CD14-positive monocyte (primary cell): ENCODE data around the gene MSRB3. TPM values are rescaled to one million over a fixed set of nuclear protein-coding genes. Genes with fewer than 3 reads are reported as not detected.

Experiments used
- DNase-seq, 3 donors: peaks; one replicate each; pipeline ENCODE4 v3.0.0-alpha.2; 2011 to 2022
- H2AFZ ChIP-seq: 2 replicates; pipeline ENCODE4 v1.6.0; 2012; ENCODE audit warnings: mild to moderate bottlenecking, low read depth, low read length, inconsistent platforms; ENCODE audit not compliant: insufficient read depth, poor library complexity, severe bottlenecking
- H3K27ac ChIP-seq, 2 donors: 1 replicate in 1 of 2; 2 replicates in 1 of 2; pipeline ENCODE4 v1.5.1; 2012 to 2013; ENCODE audit warnings: low read length in 2 of 2, control low read depth in 1 of 2, inconsistent platforms in 1 of 2, low read depth in 1 of 2, mild to moderate bottlenecking in 1 of 2
- H3K27me3 ChIP-seq, 2 donors: one replicate each; pipeline versions ENCODE4 v1.6.0 to v1.6.1; 2011 to 2013; ENCODE audit warnings: low read length in 2 of 2; ENCODE audit not compliant: control insufficient read depth in 2 of 2, insufficient read depth in 2 of 2
- H3K36me3 ChIP-seq, 2 donors: replicated peaks in 1 of 2; 1 replicate in 1 of 2; 2 replicates in 1 of 2; pipeline versions ENCODE4 v1.5.1 to v1.6.1; 2012 to 2013; ENCODE audit warnings: low read length in 2 of 2, control low read depth in 1 of 2, inconsistent platforms in 1 of 2, mild to moderate bottlenecking in 1 of 2; ENCODE audit not compliant: insufficient read depth in 2 of 2, control insufficient read depth in 1 of 2
- H3K4me1 ChIP-seq, 2 donors: 1 replicate in 1 of 2; 2 replicates in 1 of 2; pipeline versions ENCODE4 v1.5.1 to v1.6.1; 2012 to 2013; ENCODE audit warnings: low read length in 2 of 2, control low read depth in 1 of 2, inconsistent platforms in 1 of 2, mild to moderate bottlenecking in 1 of 2, moderate library complexity in 1 of 2; ENCODE audit not compliant: insufficient read depth in 2 of 2, control insufficient read depth in 1 of 2
- H3K4me2 ChIP-seq: replicated peaks from 2 replicates; pipeline ENCODE3; 2012; ENCODE audit warnings: low read length, moderate library complexity, mild to moderate bottlenecking; ENCODE audit not compliant: poor library complexity, severe bottlenecking; ENCODE audit errors: extremely low read depth
- H3K4me3 ChIP-seq, 3 experiments: fragments of 200-600 bp in 1 of 3; sonication (generic) in 1 of 3; replicated peaks in 1 of 3; 1 replicate in 2 of 3; 2 replicates in 1 of 3; pipeline ENCODE4 v1.5.1; 2011 to 2013; ENCODE audit warnings: low read length in 3 of 3, mild to moderate bottlenecking in 3 of 3, control low read depth in 2 of 3, low read depth in 2 of 3, inconsistent platforms in 1 of 3, moderate library complexity in 1 of 3
- H3K79me2 ChIP-seq: 2 replicates; pipeline ENCODE4 v1.6.0; 2012; ENCODE audit warnings: mild to moderate bottlenecking, control low read depth, inconsistent platforms, low read length, moderate library complexity; ENCODE audit not compliant: insufficient read depth
- H3K9ac ChIP-seq: 2 replicates; pipeline ENCODE4 v1.6.0; 2017; ENCODE audit warnings: low read length, mild to moderate bottlenecking; ENCODE audit not compliant: insufficient read depth, poor library complexity, severe bottlenecking
- H3K9me3 ChIP-seq, 2 donors: replicated peaks in 1 of 2; 1 replicate in 1 of 2; 2 replicates in 1 of 2; pipeline versions ENCODE4 v1.5.1 to v1.6.1; 2012 to 2013; ENCODE audit warnings: low read length in 2 of 2, control low read depth in 1 of 2; ENCODE audit not compliant: control insufficient read depth in 1 of 2, insufficient read depth in 1 of 2
- H4K20me1 ChIP-seq: 2 replicates; pipeline ENCODE4 v1.6.0; 2012; ENCODE audit warnings: mild to moderate bottlenecking, low read length, control low read depth, moderate library complexity; ENCODE audit not compliant: insufficient read depth
- H3K27ac Mint-ChIP-seq, 7 donors: one replicate each; pipeline ENCODE4 v1.8.0; 2020; ENCODE audit warnings: mild to moderate bottlenecking in 7 of 7, mixed read lengths in 7 of 7, moderate library complexity in 6 of 7, inconsistent platforms in 2 of 7
- H3K27me3 Mint-ChIP-seq, 3 donors: one replicate each; pipeline ENCODE4 v1.8.0; 2021 to 2022; ENCODE audit warnings: low read depth in 3 of 3, mild to moderate bottlenecking in 3 of 3, mixed read lengths in 3 of 3, moderate library complexity in 3 of 3, inconsistent platforms in 1 of 3
- H3K36me3 Mint-ChIP-seq, 2 donors: one replicate each; pipeline ENCODE4 v1.8.0; 2020; ENCODE audit warnings: mixed read lengths in 2 of 2, inconsistent platforms in 1 of 2, mild to moderate bottlenecking in 1 of 2
- H3K4me1 Mint-ChIP-seq: one replicate; pipeline ENCODE4 v1.8.0; 2020; ENCODE audit warnings: mild to moderate bottlenecking, mixed read lengths
- H3K4me3 Mint-ChIP-seq, 2 donors: one replicate each; pipeline ENCODE4 v1.8.0; 2020; ENCODE audit warnings: mild to moderate bottlenecking in 2 of 2, mixed read lengths in 2 of 2, moderate library complexity in 1 of 2
- H3K9me3 Mint-ChIP-seq, 7 donors: one replicate each; pipeline ENCODE4 v1.8.0; 2020 to 2022; ENCODE audit warnings: mixed read lengths in 7 of 7, mild to moderate bottlenecking in 6 of 7, moderate library complexity in 6 of 7, inconsistent platforms in 2 of 7
- CTCF ChIP-seq: fragments of 200-600 bp; IDR thresholded peaks from one replicate; pipeline ENCODE4 v1.8.0; 2022; ENCODE audit warnings: antibody characterized with exemption, mild to moderate bottlenecking
- WGBS: methylation state at CpG from one replicate; pipeline ENCODE4 v1.1.5; 2013; ENCODE audit warnings: missing lambda C conversion rate; ENCODE audit not compliant: insufficient coverage; 5-methylcytosine and 5-hydroxymethylcytosine counted together
- intact Hi-C, 2 donors: fragments of 100-400 bp; cut with micrococcal nuclease; formaldehyde crosslinking; loops; one replicate each; pipeline versions ENCODE4 v1.15.0 to v1.15.1; 2023
- polyA plus RNA-seq, 3 donors: library from polyadenylated mRNA; depleted of rRNA in 1 of 3; unstranded in 2 of 3; stranded (reverse) in 1 of 3; fragments of 300-500 nt in 2 of 3; fragments of >200 nt in 1 of 3; fragmentation: Illumina TruSeq in 2 of 3; gene quantifications; 1 replicate in 2 of 3; 2 replicates in 1 of 3; pipeline ENCODE4 v1.2.3, GENCODE V29; 2012 to 2021

The MSRB3 gene
- polyA plus RNA-seq, 3 donors, result 0.25 to 1.1 (median 1.0) TPM

DNA sequence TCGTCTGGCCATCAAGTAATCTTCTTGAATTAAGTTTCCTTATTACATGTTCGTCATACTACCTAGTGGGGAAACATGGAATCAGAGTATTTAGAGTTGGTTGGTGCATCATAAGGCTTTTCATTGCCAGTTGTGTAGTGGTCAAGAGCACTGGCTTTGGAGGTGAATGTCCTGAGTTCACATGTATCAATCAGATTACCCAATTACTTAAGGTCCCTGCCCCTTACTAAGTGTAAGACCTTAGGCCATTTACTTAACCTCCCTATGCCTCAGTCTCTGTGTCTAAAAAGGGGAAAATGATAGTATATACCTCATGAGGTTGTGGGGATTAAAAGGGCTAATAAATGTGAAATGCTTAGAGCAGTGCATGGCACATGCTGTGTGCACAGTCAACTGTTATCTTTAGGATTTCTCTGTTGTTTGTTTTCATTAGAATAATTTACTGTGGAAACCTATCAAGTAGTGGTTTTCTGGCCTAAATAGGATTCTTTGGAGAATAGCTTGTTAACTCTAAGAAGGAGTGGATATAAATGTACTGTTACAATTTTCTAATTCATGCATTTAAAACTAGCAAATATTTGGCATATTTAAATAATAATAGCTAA lies 27.0 kb downstream of the MSRB3 start:
- intact Hi-C loops, result no loop called here
- no peak overlapping the region for H3K27ac ChIP-seq
- H3K27me3 Mint-ChIP-seq, result no peaks in the 10 kb centered on the region
- no peak overlapping the region for H3K27ac Mint-ChIP-seq
- no peak overlapping the region for H3K4me3 Mint-ChIP-seq
- peaks cover 21% of the 10 kb centered on the region for H3K4me1 Mint-ChIP-seq
- no peaks in the 10 kb centered on the region for H3K27me3 ChIP-seq
- no peak overlapping the region for H3K9ac ChIP-seq
- no peak for TF ChIP-seq CTCF
- no peaks in the 10 kb centered on the region for H3K36me3 ChIP-seq
- H3K4me2 ChIP-seq, result no peak overlapping the region
- peaks cover 19 to 20% of the 10 kb centered on the region in 2 donors for H3K4me1 ChIP-seq
- peaks cover 5% of the 10 kb centered on the region for H3K79me2 ChIP-seq
- no peaks in the 10 kb centered on the region for H3K36me3 Mint-ChIP-seq
- H3K9me3 Mint-ChIP-seq, result no peaks in the 10 kb centered on the region
- no peak overlapping the region for H2AFZ ChIP-seq
- no CpG with 5 or more reads among the region's 2 CpGs for WGBS
- H4K20me1 ChIP-seq, result no peaks in the 10 kb centered on the region
- DNase-seq, result no peak
- no peaks in the 10 kb centered on the region for H3K9me3 ChIP-seq
- no peak overlapping the region for H3K4me3 ChIP-seq

DNA sequence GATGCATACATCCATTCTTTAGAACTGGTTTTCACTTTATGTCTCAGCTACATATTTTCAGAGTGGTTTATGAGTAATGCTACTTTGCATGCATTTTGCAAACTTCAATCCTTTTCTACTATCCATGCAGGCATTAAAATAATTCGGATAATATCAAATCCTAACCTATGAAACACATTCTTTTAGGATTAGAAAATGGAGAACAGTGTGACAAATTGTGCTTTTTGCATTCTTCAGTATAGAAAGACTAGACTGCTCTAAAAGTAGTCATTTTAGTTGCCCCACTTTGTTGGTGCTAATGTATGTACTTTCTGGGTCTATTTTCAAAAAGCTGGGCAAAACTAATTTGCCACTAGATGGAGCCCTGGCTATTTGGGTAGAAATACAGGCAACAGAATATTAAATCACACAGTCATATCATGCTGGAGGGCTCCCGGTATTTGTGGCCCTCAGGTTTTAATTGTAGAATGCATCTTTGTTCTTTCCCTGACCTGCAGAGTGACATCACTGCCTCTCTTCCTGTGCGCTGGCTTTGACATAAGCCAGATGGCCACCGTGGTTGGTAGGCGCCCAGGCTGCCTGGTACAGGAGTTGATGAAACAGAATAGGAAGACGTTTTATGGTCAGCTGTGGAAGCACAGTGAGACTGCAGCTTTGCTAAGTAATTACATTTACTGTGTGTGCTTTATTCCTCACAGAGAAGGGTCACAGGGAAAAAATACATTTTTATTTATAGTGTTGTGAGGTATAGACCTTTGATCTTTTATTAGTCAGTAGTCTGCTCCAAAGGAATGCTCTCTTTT lies 28.1 kb downstream of the MSRB3 start:
- TF ChIP-seq CTCF, result peak; percentile 70
- DNase-seq, result peak; percentile 3 to 23 (median 14)
- Mint-ChIP-seq H3K9me3 (no peaks in the 10 kb centered on the region), H3K4me1 (peaks cover 17% of the 10 kb centered on the region), H3K27me3 (no peaks in the 10 kb centered on the region), H3K27ac (peak overlapping the region in 1 of 7 donors; percentile 19), H3K4me3 (peak overlapping the region; percentile 60 to 82), H3K36me3 (no peaks in the 10 kb centered on the region)
- Histone ChIP-seq H3K4me3 (peak overlapping the region in 1 of 3 experiments; percentile 61), H3K4me2 (peak overlapping the region; percentile 62), H3K79me2 (peaks cover 5% of the 10 kb centered on the region), H2AFZ (peak overlapping the region; percentile 72), H3K4me1 (peaks cover 19 to 20% of the 10 kb centered on the region in 2 donors), H3K9me3 (no peaks in the 10 kb centered on the region), H3K36me3 (no peaks in the 10 kb centered on the region), H3K9ac (no peak overlapping the region), H3K27me3 (no peaks in the 10 kb centered on the region), H4K20me1 (no peaks in the 10 kb centered on the region), H3K27ac (no peak overlapping the region)
- 21% methylated on average over 5 of the region's 6 CpGs for WGBS
- intact Hi-C loops, result no loop called here
